Superior temporal gyrus (tissue), 1 donor: ENCODE data around the gene FSTL4.
A peak's percentile ranks its signal among the peaks of the same experiment; 100 is the strongest.

Source experiments
- DNase-seq: peaks from one replicate; pipeline ENCODE4 v3.0.0-alpha.2; 2016; ENCODE audit errors: extremely low spot score

FSTL4 gene

DNA sequence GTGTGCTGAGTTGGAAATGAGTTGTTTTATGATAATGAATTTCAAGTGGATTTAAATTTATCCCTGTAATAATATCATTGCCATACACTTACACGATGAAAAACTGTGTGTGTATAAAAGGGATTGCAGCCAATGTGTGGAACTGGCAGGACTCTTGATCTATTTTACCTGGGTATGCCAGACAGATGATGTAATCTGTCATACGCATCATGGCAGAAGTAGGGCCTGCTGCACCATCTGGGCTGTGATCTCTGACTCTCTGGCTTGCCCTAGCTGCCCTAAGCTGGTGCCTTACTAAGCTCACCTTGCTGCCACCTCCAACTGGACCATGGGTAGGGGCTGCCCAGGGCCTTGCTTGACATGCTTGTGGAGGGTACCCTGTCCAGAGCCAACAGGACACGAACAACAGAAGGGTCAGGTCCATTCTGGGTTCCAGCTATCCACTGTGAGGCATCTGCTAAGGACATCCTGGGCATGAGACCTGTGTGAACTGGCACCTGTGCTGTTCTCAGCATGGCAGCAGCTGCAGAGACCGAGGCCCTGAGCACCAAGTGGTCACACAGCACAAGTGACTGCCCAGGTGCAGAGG lies 184.2 kb downstream of the FSTL4 start:
- no peak for DNase-seq

DNA sequence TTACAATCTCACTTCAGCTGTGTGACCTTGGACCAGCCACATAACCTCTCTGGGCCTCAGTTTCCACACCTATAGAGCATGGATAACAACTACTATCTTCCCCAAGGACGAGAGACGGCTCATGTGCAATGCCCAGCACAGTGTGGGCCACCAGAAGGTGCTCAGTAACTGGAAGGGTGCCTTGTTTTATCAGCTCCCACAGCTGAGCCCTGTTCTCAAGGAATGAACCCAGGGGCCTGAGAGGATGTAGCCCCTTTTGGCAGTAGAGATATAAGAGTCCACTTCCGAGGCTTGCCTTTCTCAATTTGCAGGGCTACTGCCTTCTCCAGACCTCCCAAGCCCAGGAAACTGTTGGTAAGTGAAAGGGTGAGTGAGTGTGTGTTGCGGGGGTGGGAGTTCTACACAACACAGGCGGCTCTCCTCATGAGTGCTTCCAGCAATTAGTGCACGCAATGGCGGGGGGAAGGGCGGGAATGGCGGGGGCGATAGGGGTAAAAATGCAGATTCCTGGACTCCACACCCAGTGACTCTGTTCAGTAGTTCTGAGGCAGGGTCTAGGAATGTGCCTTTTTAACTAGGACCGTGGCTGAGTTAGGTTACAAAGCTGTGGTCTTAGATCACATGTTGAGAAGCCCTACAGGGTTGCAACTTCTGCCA lies 185.1 kb downstream of the FSTL4 start:
- DNase-seq, result no peak

DNA sequence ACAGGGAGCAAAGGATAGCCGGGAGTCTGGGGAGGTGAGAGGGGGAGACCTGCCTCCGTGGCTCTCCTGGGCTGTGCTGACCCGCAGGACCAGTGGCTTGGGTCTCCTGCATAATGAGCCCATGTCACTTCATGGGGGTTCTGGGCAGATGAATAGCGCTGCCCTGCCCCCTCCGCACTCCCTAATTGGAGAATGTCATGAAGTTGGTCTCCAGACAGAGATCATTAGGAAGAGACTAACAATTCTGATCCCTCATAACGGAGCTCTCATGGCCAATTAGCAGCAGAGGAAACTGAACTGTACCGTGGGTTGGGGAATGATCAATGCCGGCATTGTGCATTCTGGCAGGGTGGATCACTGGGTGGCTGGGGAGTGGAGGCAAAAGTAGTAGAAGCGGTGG lies 186.1 kb downstream of the FSTL4 start:
- no peak for DNase-seq

DNA sequence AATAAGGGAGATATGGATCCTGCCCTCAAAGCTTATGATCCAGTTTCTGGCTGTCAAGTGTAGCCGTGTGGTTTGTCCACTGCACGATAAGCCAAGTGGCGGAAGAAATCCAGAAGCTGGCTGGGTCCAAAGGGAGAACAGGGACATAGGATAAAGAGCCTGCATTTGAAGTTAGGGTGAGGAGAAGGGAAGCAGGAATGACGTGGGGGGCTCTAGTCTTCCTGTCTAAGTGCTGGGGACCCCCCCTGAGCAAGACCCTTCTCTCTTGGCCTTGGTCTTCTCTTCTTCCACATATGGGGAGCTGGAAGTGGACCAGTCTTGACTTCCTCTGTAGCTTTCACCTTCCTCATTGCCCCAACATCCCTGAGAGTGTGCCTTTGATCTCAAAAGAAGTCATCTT lies 186.6 kb downstream of the FSTL4 start:
- DNase-seq, result no peak

DNA sequence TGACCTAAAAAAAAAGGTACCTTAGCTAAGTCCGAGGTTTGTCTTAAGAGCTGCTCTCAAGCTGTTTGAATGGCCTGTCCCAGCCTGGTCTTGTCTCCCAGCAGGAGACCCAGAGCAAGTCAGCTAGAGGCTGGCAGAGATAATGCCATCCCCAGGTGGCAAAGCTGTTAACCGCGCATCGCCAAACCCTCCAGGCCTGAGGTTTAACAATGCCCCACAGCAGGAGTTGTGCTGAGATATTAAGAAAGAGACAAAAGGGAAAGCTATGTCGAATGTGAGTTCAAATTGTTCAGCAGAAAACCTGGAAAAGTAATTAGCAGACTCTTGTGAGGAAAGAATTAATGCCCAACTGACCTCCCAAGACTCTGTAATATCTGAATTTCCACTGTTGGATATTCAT lies 187.1 kb downstream of the FSTL4 start:
- peak; percentile 13 for DNase-seq

DNA sequence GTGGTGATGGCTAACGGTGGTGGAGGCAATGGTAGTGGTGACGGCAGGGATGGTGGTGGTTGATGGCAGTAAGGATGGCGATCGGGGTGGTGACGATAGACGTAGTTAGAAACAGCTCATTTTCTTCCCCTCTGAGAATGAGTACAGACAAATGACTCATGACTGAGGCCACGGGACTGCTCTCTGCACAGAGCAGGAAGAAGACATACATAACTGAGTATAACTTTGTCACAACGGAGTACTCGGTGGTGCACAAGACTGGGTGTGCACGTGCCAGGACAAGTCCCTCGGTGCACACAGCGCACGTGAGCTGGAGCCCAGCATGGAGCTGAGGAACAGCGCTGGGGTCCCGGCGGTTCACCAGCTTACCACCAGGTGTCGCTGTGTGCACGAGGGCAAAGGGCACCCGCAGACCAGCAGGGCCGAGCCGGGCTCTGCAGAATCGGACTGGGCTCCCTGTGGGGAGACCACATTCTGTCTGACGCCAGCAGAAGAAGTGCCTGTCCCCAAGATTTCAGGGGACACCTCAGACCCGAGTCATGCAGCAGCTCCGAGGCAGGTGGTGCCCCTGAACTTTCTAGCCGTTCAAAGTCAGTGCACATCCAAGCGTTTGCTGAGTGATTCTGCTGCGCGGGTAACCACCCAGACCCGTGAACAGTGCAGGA lies 188.6 kb downstream of the FSTL4 start:
- DNase-seq, result peak; percentile 62

DNA sequence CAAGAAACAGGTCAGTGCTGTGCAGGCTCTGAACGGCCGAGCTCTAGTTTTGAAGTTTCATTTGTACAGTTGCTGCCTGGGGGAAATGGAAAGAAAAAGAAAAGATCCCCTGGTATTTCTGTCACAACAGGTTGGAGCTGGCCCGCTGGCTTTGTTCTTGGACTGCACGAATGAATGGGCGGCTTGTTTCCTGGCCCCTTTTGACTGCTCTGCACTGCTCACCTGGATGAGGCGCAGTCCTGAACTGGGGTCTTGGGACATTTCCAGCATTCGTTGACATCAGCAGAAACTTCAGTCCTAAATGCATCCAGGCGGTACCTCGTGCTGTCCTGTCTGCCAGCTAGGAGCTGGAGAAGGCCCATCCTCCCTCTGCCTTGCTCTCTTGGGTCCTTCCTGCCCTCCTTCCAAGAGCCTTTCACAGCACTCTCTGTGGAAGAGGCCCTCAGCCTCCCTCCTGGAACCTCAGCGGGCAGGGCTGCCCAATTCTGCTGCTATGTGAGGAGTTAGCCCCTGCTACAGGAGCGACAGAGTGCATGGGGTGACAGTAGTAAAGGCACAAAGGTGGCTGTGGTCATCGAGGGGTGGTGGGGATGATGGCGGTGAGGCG lies 189.2 kb downstream of the FSTL4 start:
- DNase-seq, result no peak

DNA sequence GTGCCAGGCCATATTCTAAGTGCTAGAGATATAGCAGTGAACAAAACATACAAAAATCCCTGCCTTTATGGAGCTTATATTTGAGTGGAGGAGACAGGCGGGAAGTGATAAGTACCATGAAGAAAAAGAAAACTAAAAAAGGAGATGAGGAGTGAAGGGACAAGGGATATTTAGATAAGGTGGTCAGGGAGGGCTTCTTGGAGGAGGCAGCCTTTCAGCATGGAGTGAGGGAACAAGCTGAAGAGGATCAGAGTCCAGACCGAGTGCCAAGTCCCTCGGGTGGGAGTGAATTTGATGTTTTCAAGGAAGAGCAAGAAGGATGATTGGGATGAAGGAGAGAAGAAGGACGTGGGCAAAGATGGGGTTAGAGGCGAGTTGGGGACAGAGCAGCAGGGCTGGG lies 190.5 kb downstream of the FSTL4 start:
- DNase-seq, result no peak

DNA sequence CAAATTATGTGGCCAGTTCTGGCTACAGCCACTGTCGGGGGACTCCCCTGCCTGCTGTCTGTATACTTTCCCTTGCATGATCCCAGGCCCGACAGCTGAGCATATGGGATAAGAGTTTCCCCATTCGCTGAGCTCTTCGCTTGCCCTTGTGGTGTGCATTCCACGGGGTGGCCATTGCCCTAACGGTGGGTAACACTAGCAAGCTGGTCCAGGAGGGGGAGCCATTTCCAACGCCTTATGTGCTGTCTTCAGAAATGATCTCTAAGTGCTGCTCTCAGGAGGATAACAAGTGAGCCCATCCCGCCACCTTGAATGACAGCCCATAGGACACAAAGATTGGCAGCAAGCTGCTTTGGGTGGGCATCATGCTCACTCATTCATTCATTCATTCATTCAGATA lies 190.9 kb downstream of the FSTL4 start:
- DNase-seq, result no peak

DNA sequence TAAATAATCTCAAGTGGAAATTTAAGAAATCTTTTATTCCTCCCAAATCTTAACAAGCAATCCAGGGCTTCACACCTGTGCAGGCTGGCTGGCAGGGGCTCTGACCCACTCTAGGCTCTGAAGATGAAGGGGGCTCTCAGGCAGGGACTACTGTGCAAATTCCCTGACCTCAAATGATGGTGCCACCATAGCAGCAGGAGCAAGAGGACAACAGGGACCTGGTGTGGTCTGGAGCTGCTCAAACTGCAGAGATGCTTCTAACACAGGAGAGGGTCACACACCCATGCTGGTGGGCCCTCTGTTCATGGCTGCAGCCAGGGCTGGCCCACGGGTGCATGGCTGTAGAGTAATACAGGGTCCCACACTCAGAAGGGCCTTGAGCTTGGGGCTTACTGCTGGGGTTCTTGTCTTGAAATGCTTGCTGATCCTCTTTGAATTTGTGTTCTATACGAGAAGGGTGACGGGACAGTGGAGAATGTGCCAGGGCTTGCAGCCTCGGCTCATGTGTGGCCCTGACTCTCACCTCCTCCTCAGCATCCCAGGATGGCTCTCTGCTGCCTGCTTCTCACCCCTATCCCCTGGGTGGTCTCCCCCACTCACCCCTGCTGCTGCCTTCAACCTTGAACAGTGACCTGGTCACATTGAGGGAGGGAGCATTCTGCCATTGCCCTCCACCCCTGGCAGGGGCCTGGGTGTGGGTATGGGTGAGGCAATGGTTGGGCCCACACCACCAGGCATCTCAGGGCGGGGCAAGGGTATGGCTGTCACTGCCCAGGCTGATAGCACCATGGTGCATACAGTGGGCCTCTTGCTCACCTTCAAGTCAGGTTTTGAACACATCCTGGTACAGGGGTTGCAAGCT lies 191.7 kb downstream of the FSTL4 start:
- DNase-seq, result no peak

DNA sequence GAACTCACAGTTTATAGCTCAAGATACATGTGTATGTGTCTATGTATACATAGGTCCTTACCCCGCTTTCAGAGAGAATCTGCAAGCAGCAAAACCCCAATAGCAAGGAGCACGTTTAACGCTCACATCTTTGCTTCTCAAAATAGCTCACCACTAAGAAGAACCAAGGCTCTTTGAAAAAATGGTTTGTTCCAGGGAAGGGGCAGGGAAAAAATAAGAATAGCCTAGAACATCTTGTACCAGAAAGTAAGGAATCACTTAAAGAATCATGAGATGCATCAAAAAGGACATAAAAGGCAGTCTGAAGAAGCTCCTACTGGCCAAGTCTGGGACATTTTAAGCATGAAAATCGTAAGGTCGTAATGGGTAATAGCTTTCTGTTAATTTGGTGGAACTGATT lies 196.4 kb downstream of the FSTL4 start:
- peak; percentile 73 for DNase-seq

DNA sequence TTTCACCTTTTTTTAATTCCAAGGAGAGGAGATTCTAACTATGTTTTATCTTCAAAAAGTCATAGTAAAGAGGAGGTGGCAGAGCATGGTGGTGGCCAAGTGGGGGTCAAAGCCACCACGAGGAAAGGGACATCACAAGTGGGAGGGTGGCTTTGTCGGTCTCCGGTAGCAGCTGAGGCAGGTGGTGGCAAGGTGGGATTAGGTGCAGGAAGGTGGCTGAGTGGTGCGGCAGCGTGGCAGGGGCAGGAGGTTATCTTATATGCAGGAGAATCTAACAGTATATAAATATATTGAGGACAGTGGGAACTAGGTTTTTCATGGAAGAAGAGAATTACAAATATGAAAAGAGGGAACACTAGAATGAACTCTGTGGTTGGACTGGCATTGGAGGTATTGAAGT lies 196.8 kb downstream of the FSTL4 start:
- no peak for DNase-seq

DNA sequence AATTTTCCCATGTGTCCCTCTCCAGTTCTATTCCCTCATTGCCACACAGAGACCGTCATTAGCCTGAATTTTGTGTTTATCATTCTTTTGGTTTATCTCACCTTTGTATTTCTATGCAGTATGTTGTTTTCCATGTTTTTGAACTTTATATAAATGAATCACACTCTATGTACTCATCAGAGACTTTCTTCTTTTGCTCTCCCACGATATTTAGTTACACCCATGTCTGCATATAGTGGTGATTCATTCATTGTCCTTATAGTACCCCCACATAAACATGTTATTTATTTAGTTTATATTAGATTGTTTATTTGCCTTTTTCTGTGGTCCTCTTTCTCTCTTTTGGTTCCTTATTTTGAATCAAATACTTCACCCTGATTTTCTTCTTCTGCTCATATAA lies 199.7 kb downstream of the FSTL4 start:
- no peak for DNase-seq

DNA sequence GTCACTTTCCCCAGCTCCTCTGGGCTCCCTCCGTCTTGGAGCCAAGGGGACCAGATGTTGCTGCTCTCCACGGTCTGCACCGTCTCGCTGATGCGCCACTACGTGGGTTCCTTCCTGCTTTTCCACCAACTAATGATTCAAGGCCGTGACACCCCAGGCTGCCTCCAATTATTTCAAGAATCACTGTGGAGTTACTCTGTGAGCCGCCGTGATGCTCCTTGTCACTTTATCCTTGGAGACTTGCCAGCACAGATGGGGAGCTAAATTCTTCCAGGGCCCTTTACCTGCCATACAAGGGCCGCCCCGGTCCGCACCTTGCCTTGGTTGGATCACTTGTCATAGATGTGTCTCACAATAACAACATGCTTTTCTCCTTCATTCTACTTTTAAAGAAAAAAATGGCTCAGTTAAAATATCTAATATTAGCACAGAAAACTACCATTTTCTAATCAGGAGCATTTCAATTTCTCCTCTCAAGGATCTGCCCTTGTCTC lies 202.0 kb downstream of the FSTL4 start:
- DNase-seq, result no peak

DNA sequence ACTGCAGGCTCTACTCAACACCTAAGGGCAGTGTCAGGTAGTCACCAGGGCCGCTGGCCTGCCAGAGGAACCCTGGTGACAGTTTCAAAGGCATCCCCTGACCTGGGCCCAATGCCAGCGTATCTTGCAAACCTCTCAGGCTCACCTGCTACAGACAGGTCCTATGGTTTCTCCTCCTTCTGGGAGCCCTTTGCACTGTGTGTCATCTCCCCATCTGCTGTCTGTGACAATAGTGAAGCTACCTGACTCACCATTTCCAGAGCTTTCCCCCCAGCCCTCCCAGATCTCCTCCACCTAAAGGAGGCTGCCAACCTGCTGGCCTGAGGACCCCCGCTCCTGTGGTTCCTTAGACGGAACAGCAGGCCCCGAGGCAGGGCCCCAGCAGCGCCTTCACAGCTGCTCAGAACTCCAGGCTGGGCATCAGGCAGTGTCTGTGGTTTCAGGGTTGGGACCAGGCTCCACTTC lies 203.1 kb downstream of the FSTL4 start:
- DNase-seq, result no peak

DNA sequence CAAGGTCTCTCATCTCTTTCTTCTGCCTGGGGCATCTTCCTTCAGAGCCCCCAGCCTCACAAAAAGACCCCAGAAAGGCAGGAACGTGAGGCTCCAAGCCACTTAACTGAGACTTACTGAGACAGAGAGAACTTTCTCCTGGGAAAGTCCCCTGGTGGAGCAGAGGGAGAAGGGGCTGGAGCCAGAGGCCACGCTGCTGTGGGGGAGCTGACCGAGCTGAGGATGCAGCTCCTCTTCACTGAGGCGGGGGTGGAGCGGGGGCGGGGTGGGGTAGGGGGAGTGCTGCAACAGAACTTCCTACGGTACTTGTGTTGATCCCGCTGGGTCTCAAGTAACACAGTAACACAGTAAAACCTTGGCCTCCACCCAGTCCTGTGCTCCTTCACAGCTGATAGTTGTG lies 204.0 kb downstream of the FSTL4 start:
- DNase-seq, result no peak

DNA sequence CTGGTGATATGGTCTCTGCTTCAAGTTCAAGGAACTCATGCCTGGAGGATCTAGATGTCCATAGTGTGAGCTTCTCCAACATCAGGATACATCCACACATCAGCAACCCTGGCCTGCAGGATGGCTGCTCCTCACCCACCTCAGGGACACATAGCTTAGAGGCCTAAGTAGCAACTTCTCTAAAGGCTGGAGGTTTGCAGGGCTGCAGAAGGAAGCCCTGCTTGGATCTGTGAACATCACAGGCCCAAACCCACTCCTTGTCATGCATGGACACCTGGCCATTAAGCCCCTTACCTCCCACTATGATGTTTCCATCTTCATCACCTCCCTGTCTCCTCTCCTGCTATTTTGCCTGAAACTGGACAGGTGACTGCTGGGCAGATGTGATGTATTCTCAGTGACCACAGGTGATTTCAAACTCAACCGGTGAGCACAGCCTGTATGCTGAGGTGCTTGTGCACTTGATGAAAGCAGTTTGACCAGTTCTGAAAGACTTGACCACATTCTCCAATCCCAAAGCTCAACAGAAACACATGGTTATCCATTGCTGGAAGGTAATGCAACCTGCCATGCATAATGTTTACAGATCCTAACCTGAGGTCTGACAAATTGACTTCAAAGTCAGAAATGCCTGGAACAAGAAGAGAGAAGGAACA lies 205.2 kb downstream of the FSTL4 start:
- no peak for DNase-seq

DNA sequence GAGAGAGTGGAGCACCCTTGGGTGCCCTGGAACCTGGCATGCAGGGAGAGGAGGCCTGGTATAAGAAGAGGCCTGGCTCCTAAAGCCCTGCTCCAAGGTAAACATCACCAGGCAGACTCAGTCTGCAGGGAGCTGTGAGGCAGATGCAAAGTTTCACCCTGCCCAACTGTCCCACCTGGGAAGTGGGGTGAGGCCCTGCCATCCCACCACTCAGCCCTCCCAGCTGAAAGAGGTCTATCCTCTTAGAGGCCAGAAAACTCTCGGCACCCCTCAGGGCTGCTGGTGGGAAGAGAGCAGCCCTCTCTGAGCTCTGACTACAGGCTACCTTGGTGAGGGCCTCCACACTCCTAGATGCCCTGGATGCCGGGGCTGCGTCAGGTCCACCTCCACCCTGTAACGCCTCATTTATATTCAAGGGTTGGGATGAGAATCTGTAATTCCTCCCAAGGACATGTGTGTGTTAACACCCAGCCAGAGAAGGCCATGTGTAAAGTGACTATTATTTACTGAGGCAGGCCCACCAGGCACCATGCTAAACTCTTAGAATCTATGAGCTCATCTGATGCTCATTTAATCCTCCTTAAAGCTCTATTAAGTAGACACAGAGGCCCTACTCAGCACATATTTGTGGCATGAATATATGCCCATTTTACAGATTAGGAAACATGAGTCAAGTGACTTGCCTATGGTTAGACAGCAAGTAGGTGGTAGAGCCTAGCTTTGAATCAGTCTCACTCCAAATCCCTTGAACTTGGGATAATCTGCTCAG lies 205.9 kb downstream of the FSTL4 start:
- DNase-seq, result no peak

DNA sequence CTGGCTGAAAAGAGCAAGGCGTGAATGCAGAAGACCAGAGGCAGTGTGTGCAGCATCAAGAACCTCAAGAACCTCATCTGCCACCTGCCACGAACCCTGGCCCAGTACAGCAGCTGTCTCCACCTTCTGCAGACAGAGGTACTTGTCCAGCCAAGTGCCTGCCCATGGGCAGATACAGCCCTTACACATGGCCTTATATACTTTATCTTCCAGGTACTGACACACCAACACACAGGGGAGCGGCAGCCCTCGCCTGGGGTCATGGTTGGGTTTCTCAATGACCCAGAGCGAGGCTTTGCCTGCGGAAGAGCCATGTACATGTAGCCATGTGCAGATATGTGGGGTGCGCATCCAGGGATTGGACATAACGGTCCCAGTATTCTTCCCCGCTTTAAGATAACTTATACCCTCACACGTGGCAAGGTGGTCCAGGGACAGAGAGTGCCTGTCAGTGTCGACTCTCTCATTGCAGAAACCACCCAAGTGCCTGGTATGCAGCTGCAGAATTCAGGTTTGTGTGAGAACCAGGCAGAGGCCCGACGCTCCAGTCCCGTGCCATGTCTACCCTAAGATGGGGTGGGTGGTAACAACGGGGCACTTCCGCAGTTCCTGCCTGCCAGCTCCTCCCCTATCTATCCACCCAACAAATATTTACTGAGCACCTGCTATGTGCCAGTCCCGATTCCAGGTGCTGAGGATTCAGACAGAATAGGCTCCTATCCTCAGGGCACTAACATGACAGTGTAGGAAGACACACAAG lies 206.9 kb downstream of the FSTL4 start:
- no peak for DNase-seq

DNA sequence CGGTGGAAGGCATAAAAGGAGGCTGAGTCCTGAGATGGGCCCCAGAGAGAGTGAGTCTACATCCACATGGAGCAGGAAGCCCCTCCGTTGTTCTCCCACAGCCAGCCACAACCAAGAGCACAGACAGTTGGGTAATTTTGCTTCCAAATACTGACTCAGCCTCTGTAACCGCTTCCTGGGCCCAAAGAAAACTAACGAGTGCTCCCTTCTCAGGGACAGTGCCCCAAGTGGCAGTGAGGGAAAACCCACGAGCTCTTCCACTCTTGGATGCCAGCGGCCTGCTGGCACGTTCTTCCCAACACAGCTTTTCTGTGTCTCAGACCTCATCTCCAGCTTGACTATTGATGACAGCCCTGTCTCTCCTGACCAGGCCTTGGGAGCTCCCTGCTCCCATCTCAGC lies 207.6 kb downstream of the FSTL4 start:
- no peak for DNase-seq
